Aorta (tissue), 5 donors: Measurements from ENCODE around the gene NCOA6. TPM values are rescaled to one million over a fixed set of nuclear protein-coding genes. Genes with fewer than 3 reads are reported as not detected.
A peak's percentile ranks its signal among the peaks of the same experiment; 100 is the strongest.

Source experiments
- ATAC-seq: fragments of 200-7000 bp; cut with Tn5 transposase; one replicate; pipeline ENCODE4 v1.9.1; 2022; ENCODE audit warnings: moderate library complexity; ENCODE audit not compliant: low FRiP score
- DNase-seq, 2 donors: peaks; one replicate each; pipeline ENCODE4 v3.0.0-alpha.2; 2020
- H3K27ac ChIP-seq, 2 donors: one replicate each; pipeline ENCODE4 v1.5.1; 2013; ENCODE audit warnings: low read length in 2 of 2, mild to moderate bottlenecking in 2 of 2, moderate library complexity in 2 of 2, control low read depth in 1 of 2, inconsistent platforms in 1 of 2, low read depth in 1 of 2
- H3K27me3 ChIP-seq, 2 donors: one replicate each; pipeline ENCODE4 v1.6.1; 2013; ENCODE audit warnings: control low read depth in 1 of 2, low read length in 1 of 2, mild to moderate bottlenecking in 1 of 2, moderate library complexity in 1 of 2; ENCODE audit not compliant: insufficient read depth in 2 of 2, control insufficient read depth in 1 of 2
- H3K36me3 ChIP-seq, 2 donors: one replicate each; pipeline ENCODE4 v1.6.1; 2013; ENCODE audit warnings: control low read depth in 1 of 2, low read length in 1 of 2, mild to moderate bottlenecking in 1 of 2; ENCODE audit not compliant: insufficient read depth in 2 of 2, control insufficient read depth in 1 of 2
- H3K4me1 ChIP-seq, 2 donors: one replicate each; pipeline ENCODE4 v1.6.1; 2013; ENCODE audit warnings: low read length in 2 of 2, control low read depth in 1 of 2, mild to moderate bottlenecking in 1 of 2, moderate library complexity in 1 of 2; ENCODE audit not compliant: insufficient read depth in 2 of 2, control insufficient read depth in 1 of 2
- H3K4me3 ChIP-seq, 2 donors: one replicate each; pipeline ENCODE4 v1.5.1; 2013; ENCODE audit warnings: low read length in 2 of 2, control low read depth in 1 of 2, mild to moderate bottlenecking in 1 of 2
- H3K9me3 ChIP-seq: one replicate; pipeline ENCODE4 v1.6.1; 2013; ENCODE audit warnings: mild to moderate bottlenecking, low read length; ENCODE audit not compliant: control insufficient read depth
- WGBS, 2 donors: extraction: QIAGEN DNeasy Blood & Tissue Kit; methylation state at CpG; one replicate each; pipeline ENCODE4 v1.1.7; 2013; 5-methylcytosine and 5-hydroxymethylcytosine counted together
- intact Hi-C, 2 donors: fragments of 100-400 bp; cut with DNase I; formaldehyde crosslinking; loops; one replicate each; pipeline versions ENCODE4 v1.14.2 to v1.15.0; 2022
- long read RNA-seq, 2 donors: library from polyadenylated mRNA; unstranded; transcript quantifications; one replicate each; pipeline ENCODE4 v2.0.0, GENCODE V29; 2020 to 2021
- polyA plus RNA-seq, 2 donors: library from polyadenylated mRNA; stranded (reverse); fragments of 200-250 nt; gene quantifications; one replicate each; pipeline ENCODE4 v1.2.3, GENCODE V29; 2013
- total RNA-seq, 2 donors: library from RNA; stranded (reverse); fragmentation: NEBNext Ultra II Directional; extraction: Animal tissue kit (Norgen Biotek cat#: 25700); gene quantifications; one replicate each; pipeline ENCODE4 v1.2.1, GENCODE V29; 2021
- donor health status: healthy with polysubstance abuse.
- donor health status: Bipolar disorder and iron deficiency.
- donor health status: DM: no; HTN: no; CAD: no.
- donor health status: DM: no; HTN: no; CAD: no.
- donor health status: DM: yes; HTN: yes; CAD: no.

The NCOA6 gene
- 10 to 100 TPM; 21.3 to 28.1 TPM for total RNA-seq
- polyA plus RNA-seq: 10 to 100 TPM; 10.2 to 13.4 TPM
- long read RNA-seq, donor 1, partial matches to known transcripts: 14 of 23 reads
- long read RNA-seq, donor 1, other reads (novel, unspliced or antisense): 9 of 23 reads
- long read RNA-seq, donor 2, partial matches to known transcripts: 4 of 11 reads
- long read RNA-seq, donor 2, other reads (novel, unspliced or antisense): 7 of 11 reads

- Histone ChIP-seq H3K9me3 (no peaks in the 10 kb centered on the region), H3K36me3 (no peaks in the 10 kb centered on the region), H3K27ac (peak within 1 kb of the TSS; percentile 44 to 64), H3K4me1 (peaks cover 0 to 3% of the 10 kb centered on the region in 2 donors), H3K4me3 (peak within 1 kb of the TSS; percentile 99 to 100), H3K27me3 (no peaks in the 10 kb centered on the region)
- DNase-seq (peak; percentile 90 to 97), ATAC-seq (peak; percentile 95)
- WGBS, 2 donors: 8 to 11% methylated on average over 42 to 52 of the region's 52 CpGs
- intact Hi-C loops: loop anchor here in 1 of 2 donors (10.0 kb wide), 1 partner anchor 379 kb away; no protein-coding TSS in a partner anchor
Observed at GRCh38 chr20:34825530-34826362, at the start of gene NCOA6. Gene NCOA6, minus strand, starts transcription at chr20:34825651. Its CDS starts 43,296 bp downstream, at chr20:34782355.

- H3K27ac ChIP-seq: no peak overlapping the region
- no peaks in the 10 kb centered on the region for H3K9me3 ChIP-seq
- peak; percentile 78 for ATAC-seq
- peak; percentile 84 to 86 for DNase-seq
- H3K4me1 ChIP-seq: peaks cover 0 to 4% of the 10 kb centered on the region in 2 donors
- 14 to 17% methylated on average over 2 of the region's 2 CpGs for WGBS, 2 donors
- intact Hi-C loops: loop anchor here (1.0 to 5.0 kb wide), 3 partner anchors 81 to 218 kb away; partner anchors contain the start of genes GSS (in 2 of the 2), MYH7B (in 2 of the 2) and TRPC4AP (in 1 of the 2)
- no peaks in the 10 kb centered on the region for H3K36me3 ChIP-seq
- H3K4me3 ChIP-seq: no peak overlapping the region
- no peaks in the 10 kb centered on the region for H3K27me3 ChIP-seq
Observed at GRCh38 chr20:34874094-34874654, 48.7 kb upstream of the NCOA6 start.

- WGBS, 2 donors: 51 to 52% methylated on average over 3 of the region's 3 CpGs
- H3K27ac ChIP-seq: no peak overlapping the region
- H3K36me3 ChIP-seq: no peaks in the 10 kb centered on the region
- intact Hi-C loops: loop anchor here (1.0 to 5.0 kb wide), 4 partner anchors 81 to 335 kb away; partner anchors contain the start of genes GSS (in 2 of the 2), MYH7B (in 2 of the 2) and TRPC4AP (in 1 of the 2)
- no peaks in the 10 kb centered on the region for H3K27me3 ChIP-seq
- DNase-seq: no peak
- H3K9me3 ChIP-seq: no peaks in the 10 kb centered on the region
- H3K4me1 ChIP-seq: peaks cover 0 to 4% of the 10 kb centered on the region in 2 donors
- no peak for ATAC-seq
- H3K4me3 ChIP-seq: no peak overlapping the region
Observed at GRCh38 chr20:34873583-34874093, 48.2 kb upstream of the NCOA6 start.

- intact Hi-C loops: loop anchor here in 1 of 2 donors (2.0 to 5.0 kb wide), 2 partner anchors 220 to 336 kb away; partner anchors contain the start of gene TRPC4AP
- ATAC-seq (peak; percentile 79), DNase-seq (peak; percentile 87 to 94)
- H3K4me3 ChIP-seq: peak within 1 kb of the TSS; percentile 46 to 56
- 0% methylated on average over 36 to 52 of the region's 52 CpGs for WGBS, 2 donors
- no peaks in the 10 kb centered on the region for H3K27me3 ChIP-seq
- H3K9me3 ChIP-seq: no peaks in the 10 kb centered on the region
- H3K4me1 ChIP-seq: peaks cover 0 to 2% of the 10 kb centered on the region in 2 donors
- H3K27ac ChIP-seq: peak within 1 kb of the TSS in 1 of 2 donors; percentile 16
- no peaks in the 10 kb centered on the region for H3K36me3 ChIP-seq
Observed at GRCh38 chr20:34872622-34873224, 47.3 kb upstream of the NCOA6 start, which contains the start of gene GGT7. Gene GGT7, minus strand, starts transcription at chr20:34872856. Its CDS starts 41 bp downstream, at chr20:34872815.

GRCh38 chr20:34871966-34872621, 46.6 kb upstream of the NCOA6 start:
- no peaks in the 10 kb centered on the region for H3K27me3 ChIP-seq
- H3K4me3 ChIP-seq: peak overlapping the region; percentile 46 to 56
- no peak for DNase-seq
- no peaks in the 10 kb centered on the region for H3K9me3 ChIP-seq
- no peaks in the 10 kb centered on the region for H3K36me3 ChIP-seq
- peaks cover 0 to 2% of the 10 kb centered on the region in 2 donors for H3K4me1 ChIP-seq
- intact Hi-C loops: loop anchor here in 1 of 2 donors (2.0 to 5.0 kb wide), 2 partner anchors 220 to 337 kb away; partner anchors contain the start of gene TRPC4AP
- 24 to 26% methylated on average over 10 of the region's 10 CpGs for WGBS, 2 donors
- peak overlapping the region in 1 of 2 donors; percentile 1 for H3K27ac ChIP-seq
- ATAC-seq: no peak

GRCh38 chr20:34871320-34871926, 46.0 kb upstream of the NCOA6 start:
- ATAC-seq (no peak), DNase-seq (no peak)

GRCh38 chr20:34864216-34864615, 38.8 kb upstream of the NCOA6 start:
- Histone ChIP-seq H3K27me3 (no peaks in the 10 kb centered on the region), H3K27ac (no peak overlapping the region), H3K9me3 (no peaks in the 10 kb centered on the region), H3K4me1 (no peaks in the 10 kb centered on the region), H3K4me3 (no peak overlapping the region), H3K36me3 (no peaks in the 10 kb centered on the region)
- WGBS, 2 donors: 93 to 95% methylated on average over 5 of the region's 5 CpGs
- ATAC-seq (no peak), DNase-seq (no peak)
- intact Hi-C loops: no loop called here

More at GRCh38 chr20:34871320-34871926, 46.0 kb upstream of the NCOA6 start:
- no peak overlapping the region for H3K27ac ChIP-seq
- H3K27me3 ChIP-seq: no peaks in the 10 kb centered on the region
- no peak overlapping the region for H3K4me3 ChIP-seq
- H3K4me1 ChIP-seq: peaks cover 0 to 2% of the 10 kb centered on the region in 2 donors
- 94 to 95% methylated on average over 7 of the region's 7 CpGs for WGBS, 2 donors
- intact Hi-C loops: loop anchor here in 1 of 2 donors (5.0 kb wide), 1 partner anchor 221 kb away; the partner anchor contains the start of gene TRPC4AP
- no peaks in the 10 kb centered on the region for H3K36me3 ChIP-seq
- no peaks in the 10 kb centered on the region for H3K9me3 ChIP-seq
